Measurements from ENCODE around the gene OAT.

GRCh38 chr10:124377101-124377500, 41.6 kb downstream of the OAT start:
- TF ChIP-seq CTCF (IDR thresholded peaks at IDR 0.05; ENCODE audit: low read depth, low read length, missing input control) (no peak), TAF1 (conservative IDR thresholded peaks at IDR 0.05) (no peak), MAX (IDR thresholded peaks at IDR 0.05) (no peak), YY1 (IDR thresholded peaks at IDR 0.05) (no peak), ATF3 (IDR thresholded peaks at IDR 0.05) (no peak), EGR1 (IDR thresholded peaks at IDR 0.05; ENCODE audit: low read depth in 2 of 2) (no peak), RXRA (IDR thresholded peaks at IDR 0.05) (no peak), REST (IDR thresholded peaks at IDR 0.05) (no peak)
